AG09319 (cell line): ENCODE data around the gene TMCC3.
A peak's percentile ranks its signal among the peaks of the same experiment; 100 is the strongest.

Experiments
- DNase-seq: peaks from one replicate; pipeline ENCODE4 v3.0.0-alpha.2; 2010; ENCODE audit warnings: low read depth; ENCODE audit errors: extremely low read depth
- CTCF ChIP-seq: IDR thresholded peaks from 2 replicates; pipeline ENCODE4 v1.5.1; 2011; ENCODE audit warnings: low read depth, mild to moderate bottlenecking, inconsistent platforms, low read length, moderate library complexity

The TMCC3 gene

GRCh38 chr12:94582591-94582990 is 67.8 kb downstream of the TMCC3 start:
- DNase-seq, result no peak

GRCh38 chr12:94575645-94576403 is 74.5 kb downstream of the TMCC3 start:
- no peak for TF ChIP-seq CTCF

More at GRCh38 chr12:94582591-94582990, 67.8 kb downstream of the TMCC3 start:
- no peak for TF ChIP-seq CTCF

GRCh38 chr12:94575024-94575423 is 75.3 kb downstream of the TMCC3 start:
- no peak for DNase-seq
- TF ChIP-seq CTCF, result no peak

More at GRCh38 chr12:94575645-94576403, 74.5 kb downstream of the TMCC3 start:
- no peak for DNase-seq

GRCh38 chr12:94571556-94571955 is 78.8 kb downstream of the TMCC3 start:
- no peak for TF ChIP-seq CTCF
- DNase-seq, result peak; percentile 1

- no peak for TF ChIP-seq CTCF
- no peak for DNase-seq
Observed at GRCh38 chr12:94570161-94570560, 80.2 kb downstream of the TMCC3 start.

GRCh38 chr12:94567761-94568160 is 82.6 kb downstream of the TMCC3 start:
- DNase-seq, result no peak
- TF ChIP-seq CTCF, result no peak

GRCh38 chr12:94566345-94566744 is 84.0 kb downstream of the TMCC3 start:
- DNase-seq, result no peak
- TF ChIP-seq CTCF, result no peak
